B cell (primary cell): ENCODE measurements around the gene P2RX6. TPM values are rescaled to one million over a fixed set of nuclear protein-coding genes. Genes with fewer than 3 reads are reported as not detected.

ENCODE experiments used
- ATAC-seq: fragments of 200-7000 bp; cut with Tn5 transposase; one replicate; pipeline ENCODE4 v1.10.0; 2021; ENCODE audit warnings: low read depth, mild to moderate bottlenecking, moderate number of reproducible peaks, moderate library complexity
- CTCF ChIA-PET: fragments of 350-600 bp; sonication (Branson Sonifier 250); formaldehyde crosslinking; loops from one replicate; lab custom pipeline; 2021; ENCODE audit warnings: antibody characterized with exemption, inconsistent platforms; lab: Charles Lee
- POLR2A ChIA-PET: fragments of 350-600 bp; sonication (Branson Sonifier 250); formaldehyde crosslinking; loops from one replicate; lab custom pipeline; 2021; ENCODE audit warnings: antibody characterized with exemption; lab: Charles Lee
- DNase-seq: peaks from one replicate; pipeline ENCODE4 v3.0.0; 2013
- H2AFZ ChIP-seq: 2 replicates; pipeline ENCODE4 v1.6.1; 2012; ENCODE audit warnings: mild to moderate bottlenecking, low read depth, low read length; ENCODE audit not compliant: insufficient read depth, poor library complexity, severe bottlenecking
- H3K27ac ChIP-seq, 2 donors: 1 replicate in 1 of 2; 2 replicates in 1 of 2; pipeline ENCODE4 v1.5.1; 2012 to 2013; ENCODE audit warnings: low read length in 2 of 2, mild to moderate bottlenecking in 2 of 2, moderate library complexity in 1 of 2
- H3K27me3 ChIP-seq, 4 experiments: fragments of 200-600 bp in 1 of 4; sonication (generic) in 1 of 4; replicated peaks in 1 of 4; 1 replicate in 2 of 4; 2 replicates in 2 of 4; pipeline versions ENCODE4 v1.6.1 to v1.7.0; 2013 to 2016; ENCODE audit warnings: low read length in 3 of 4, mild to moderate bottlenecking in 2 of 4, mixed read lengths in 1 of 4, moderate library complexity in 1 of 4; ENCODE audit not compliant: insufficient read depth in 4 of 4, control insufficient read depth in 3 of 4; ENCODE audit errors: control extremely low read depth in 1 of 4
- H3K36me3 ChIP-seq, 2 experiments: replicated peaks in 1 of 2; 1 replicate in 1 of 2; 2 replicates in 1 of 2; pipeline versions ENCODE4 v1.6.1 to v1.7.1; 2013; ENCODE audit warnings: low read length in 1 of 2; ENCODE audit not compliant: insufficient read depth in 2 of 2, control insufficient read depth in 1 of 2; ENCODE audit errors: control extremely low read depth in 1 of 2, extremely low read depth in 1 of 2
- H3K4me1 ChIP-seq, 2 donors: fragments of 200-600 bp in 1 of 2; sonication (generic) in 1 of 2; 1 replicate in 1 of 2; 2 replicates in 1 of 2; pipeline versions ENCODE4 v1.5.1 to v1.6.1; 2013 to 2017; ENCODE audit warnings: low read length in 2 of 2; ENCODE audit not compliant: control insufficient read depth in 2 of 2, insufficient read depth in 2 of 2
- H3K4me2 ChIP-seq: replicated peaks from 2 replicates; pipeline ENCODE3; 2012; ENCODE audit warnings: mild to moderate bottlenecking, low read depth, low read length; ENCODE audit not compliant: poor library complexity, severe bottlenecking
- H3K4me3 ChIP-seq, 5 experiments: fragments of 200-600 bp in 1 of 5; sonication (generic) in 1 of 5; 1 replicate in 3 of 5; 2 replicates in 2 of 5; pipeline versions ENCODE4 v1.5.1 to v1.7.0; 2011 to 2016; ENCODE audit warnings: low read length in 4 of 5, mild to moderate bottlenecking in 4 of 5, low read depth in 2 of 5, control low read depth in 1 of 5, moderate library complexity in 1 of 5; ENCODE audit not compliant: insufficient read depth in 1 of 5; ENCODE audit errors: control extremely low read depth in 1 of 5, extremely low read depth in 1 of 5
- H3K79me2 ChIP-seq: fragments of 200-600 bp; sonication (generic); one replicate; pipeline ENCODE4 v1.6.0; 2016; ENCODE audit warnings: low read length; ENCODE audit not compliant: control insufficient read depth, insufficient read depth
- H3K9ac ChIP-seq: fragments of 200-600 bp; sonication (generic); 2 replicates; pipeline ENCODE4 v1.6.1; 2017; ENCODE audit warnings: mild to moderate bottlenecking, low read length, moderate library complexity
- H3K9me3 ChIP-seq, 3 donors: one replicate each; pipeline versions ENCODE4 v1.6.1 to v1.7.1; 2013; ENCODE audit warnings: low read length in 2 of 3; ENCODE audit not compliant: control insufficient read depth in 2 of 3, insufficient read depth in 1 of 3; ENCODE audit errors: control extremely low read depth in 1 of 3
- H4K20me1 ChIP-seq: 2 replicates; pipeline ENCODE4 v1.6.0; 2012; ENCODE audit warnings: mild to moderate bottlenecking, low read length; ENCODE audit not compliant: insufficient read depth, control insufficient read depth, poor library complexity, severe bottlenecking
- H3K27ac Mint-ChIP-seq: one replicate; pipeline ENCODE4 v1.8.0; 2021; ENCODE audit warnings: mixed read lengths
- H3K27me3 Mint-ChIP-seq: one replicate; pipeline ENCODE4 v1.8.0; 2021; ENCODE audit warnings: mixed read lengths
- H3K4me1 Mint-ChIP-seq: one replicate; pipeline ENCODE4 v1.8.0; 2021; ENCODE audit warnings: mixed read lengths
- H3K4me3 Mint-ChIP-seq: one replicate; pipeline ENCODE4 v1.8.0; 2021; ENCODE audit warnings: mixed read lengths
- H3K9me3 Mint-ChIP-seq: one replicate; pipeline ENCODE4 v1.8.0; 2022; ENCODE audit warnings: mixed read lengths; ENCODE audit not compliant: insufficient read depth
- EZH2 ChIP-seq: IDR thresholded peaks from 2 replicates; pipeline ENCODE4 v1.6.1; 2012; ENCODE audit warnings: borderline replicate concordance, low read depth, mild to moderate bottlenecking, moderate library complexity, low read length; ENCODE audit not compliant: insufficient read depth, poor library complexity, severe bottlenecking
- WGBS: methylation state at CpG from one replicate; pipeline ENCODE4 v1.1.5; 2013; ENCODE audit warnings: missing lambda C conversion rate; ENCODE audit not compliant: insufficient coverage; 5-methylcytosine and 5-hydroxymethylcytosine counted together
- intact Hi-C: fragments of 100-400 bp; cut with micrococcal nuclease; formaldehyde crosslinking; loops from one replicate; pipeline ENCODE4 v1.10.0; 2022
- polyA plus RNA-seq: library from polyadenylated mRNA; depleted of rRNA; stranded (reverse); fragments of >200 nt; gene quantifications from 2 replicates; pipeline ENCODE4 v1.2.3, GENCODE V29; 2012
- total RNA-seq, 2 donors: library from RNA; stranded (reverse); fragments of 120-200 nt in 1 of 2; gene quantifications; 1 replicate in 1 of 2; 2 replicates in 1 of 2; pipeline versions ENCODE4 v1.2.3 to v1.2.4, GENCODE V29; 2013 to 2022
- TF ChIP-seq, protein P1 (sequence below): fragments of 200-600 bp; IDR thresholded peaks from one replicate; pipeline ENCODE4 v1.8.0; 2022; ENCODE audit warnings: antibody characterized with exemption, mild to moderate bottlenecking

The P2RX6 gene
- total and polyA plus RNA-seq, 2 donors (not counting 1 experiment from before 2014, with no cell fraction given), result 0.49 to 0.79 TPM

GRCh38 chr22:20996031-20996410, 18.9 kb upstream of the P2RX6 start:
- Histone ChIP-seq H3K36me3 (peaks cover 0 to 38% of the 10 kb centered on the region in 2 experiments), H2AFZ (no peak overlapping the region), H3K27me3 (no peaks in the 10 kb centered on the region), H3K4me2 (no peak overlapping the region), H3K9me3 (peaks cover 0 to 5% (median 0%) of the 10 kb centered on the region in 3 donors), H3K4me3 (no peak overlapping the region), H3K27ac (no peak overlapping the region), H3K79me2 (peaks cover 13% of the 10 kb centered on the region), H3K4me1 (peaks cover 11 to 15% of the 10 kb centered on the region in 2 donors), H4K20me1 (peaks cover 24% of the 10 kb centered on the region), H3K9ac (no peak overlapping the region)
- WGBS, result over 99% methylated on average over 10 of the region's 10 CpGs
- no peak overlapping the region for H3K4me3 Mint-ChIP-seq
- no peaks in the 10 kb centered on the region for H3K27me3 Mint-ChIP-seq
- no peaks in the 10 kb centered on the region for H3K9me3 Mint-ChIP-seq
- ChIA-PET POLR2A (no interaction called here), CTCF (no interaction called here)
- DNase-seq, result no peak
- ATAC-seq, result no peak
- no peak for TF ChIP-seq EZH2
- TF ChIP-seq, protein P1, sequence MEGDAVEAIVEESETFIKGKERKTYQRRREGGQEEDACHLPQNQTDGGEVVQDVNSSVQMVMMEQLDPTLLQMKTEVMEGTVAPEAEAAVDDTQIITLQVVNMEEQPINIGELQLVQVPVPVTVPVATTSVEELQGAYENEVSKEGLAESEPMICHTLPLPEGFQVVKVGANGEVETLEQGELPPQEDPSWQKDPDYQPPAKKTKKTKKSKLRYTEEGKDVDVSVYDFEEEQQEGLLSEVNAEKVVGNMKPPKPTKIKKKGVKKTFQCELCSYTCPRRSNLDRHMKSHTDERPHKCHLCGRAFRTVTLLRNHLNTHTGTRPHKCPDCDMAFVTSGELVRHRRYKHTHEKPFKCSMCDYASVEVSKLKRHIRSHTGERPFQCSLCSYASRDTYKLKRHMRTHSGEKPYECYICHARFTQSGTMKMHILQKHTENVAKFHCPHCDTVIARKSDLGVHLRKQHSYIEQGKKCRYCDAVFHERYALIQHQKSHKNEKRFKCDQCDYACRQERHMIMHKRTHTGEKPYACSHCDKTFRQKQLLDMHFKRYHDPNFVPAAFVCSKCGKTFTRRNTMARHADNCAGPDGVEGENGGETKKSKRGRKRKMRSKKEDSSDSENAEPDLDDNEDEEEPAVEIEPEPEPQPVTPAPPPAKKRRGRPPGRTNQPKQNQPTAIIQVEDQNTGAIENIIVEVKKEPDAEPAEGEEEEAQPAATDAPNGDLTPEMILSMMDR, result no peak
- intact Hi-C loops, result no loop called here
- peaks cover 13% of the 10 kb centered on the region for H3K4me1 Mint-ChIP-seq
- H3K27ac Mint-ChIP-seq, result no peak overlapping the region

DNA sequence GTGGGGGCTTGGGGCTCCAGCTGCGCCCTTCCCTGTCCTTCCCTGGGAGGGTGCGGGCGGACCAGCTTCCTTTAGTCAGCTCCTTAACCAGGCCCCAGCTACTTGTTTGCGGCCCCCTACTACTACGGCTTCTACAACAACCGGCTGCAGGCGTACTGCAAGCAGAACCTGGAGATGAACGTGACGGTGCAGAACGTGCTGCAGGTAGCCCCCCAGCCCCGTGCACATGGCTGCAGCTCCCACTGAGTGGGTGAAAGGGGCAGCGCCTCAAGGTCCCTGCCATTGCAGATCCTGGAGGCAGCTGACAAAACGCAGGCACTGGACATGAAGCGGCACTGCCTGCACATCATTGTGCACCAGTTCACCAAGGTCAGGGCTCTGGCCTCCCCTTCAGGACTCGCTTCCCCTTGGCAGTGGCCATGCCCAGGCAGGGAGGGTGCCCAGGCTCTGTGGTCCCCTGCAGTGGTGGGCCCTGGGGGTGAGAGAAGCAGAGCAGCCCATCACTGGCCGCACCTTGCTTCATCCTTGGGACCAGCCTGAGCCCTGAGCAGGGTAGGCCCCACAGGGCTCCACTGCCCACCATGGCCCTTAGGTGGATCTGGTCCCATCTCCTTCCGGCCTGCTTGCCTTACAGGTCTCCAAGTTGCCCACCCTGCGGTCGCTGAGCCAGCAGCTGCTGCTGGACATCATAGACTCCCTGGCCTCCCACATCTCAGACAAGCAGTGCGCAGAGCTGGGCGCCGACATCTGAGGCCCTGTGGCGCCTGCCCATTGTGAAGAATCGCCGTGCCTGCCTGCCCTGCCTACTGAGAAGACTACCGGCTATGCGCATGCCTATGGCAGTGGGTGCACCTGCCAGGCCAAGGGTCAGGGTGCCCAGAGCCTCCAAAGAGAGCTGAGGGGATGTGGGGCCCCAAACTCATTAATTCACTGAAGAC, 18.1 kb upstream of the P2RX6 start:
- no peaks in the 10 kb centered on the region for H3K9me3 Mint-ChIP-seq
- peaks cover 15 to 21% of the 10 kb centered on the region in 2 donors for H3K4me1 ChIP-seq
- DNase-seq, result no peak
- CTCF ChIA-PET, result no interaction called here
- no peak for ATAC-seq
- no peak overlapping the region for H3K27ac ChIP-seq
- H3K27ac Mint-ChIP-seq, result no peak overlapping the region
- no peak overlapping the region for H3K4me3 Mint-ChIP-seq
- H3K36me3 ChIP-seq, result peaks cover 0 to 34% of the 10 kb centered on the region in 2 experiments
- peaks cover 24% of the 10 kb centered on the region for H4K20me1 ChIP-seq
- H3K79me2 ChIP-seq, result peaks cover 18% of the 10 kb centered on the region
- peaks cover 20% of the 10 kb centered on the region for H3K4me1 Mint-ChIP-seq
- no peak overlapping the region for H3K4me2 ChIP-seq
- no peak overlapping the region for H2AFZ ChIP-seq
- peaks cover 0 to 5% (median 0%) of the 10 kb centered on the region in 3 donors for H3K9me3 ChIP-seq
- H3K4me3 ChIP-seq, result no peak overlapping the region
- WGBS, result 96% methylated on average over 27 of the region's 27 CpGs
- no peaks in the 10 kb centered on the region for H3K27me3 ChIP-seq
- no peak for TF ChIP-seq EZH2
- TF ChIP-seq, protein P1, result no peak
- no peak overlapping the region for H3K9ac ChIP-seq
- intact Hi-C loops, result no loop called here
- POLR2A ChIA-PET, result no interaction called here
- no peaks in the 10 kb centered on the region for H3K27me3 Mint-ChIP-seq
